NK-92 (cell line): ENCODE results near the gene MKLN1.
"Not testable (repeated sequence)": the region's sequence is repeated elsewhere in the genome, so short reads cannot be mapped to it uniquely, and the experiment has no call there.

Source experiments
- DNase-seq: peaks from one replicate; lab custom pipeline; 2025; ENCODE audit not compliant: unreplicated experiment; lab: John Stamatoyannopoulos, UW

Gene MKLN1

DNA sequence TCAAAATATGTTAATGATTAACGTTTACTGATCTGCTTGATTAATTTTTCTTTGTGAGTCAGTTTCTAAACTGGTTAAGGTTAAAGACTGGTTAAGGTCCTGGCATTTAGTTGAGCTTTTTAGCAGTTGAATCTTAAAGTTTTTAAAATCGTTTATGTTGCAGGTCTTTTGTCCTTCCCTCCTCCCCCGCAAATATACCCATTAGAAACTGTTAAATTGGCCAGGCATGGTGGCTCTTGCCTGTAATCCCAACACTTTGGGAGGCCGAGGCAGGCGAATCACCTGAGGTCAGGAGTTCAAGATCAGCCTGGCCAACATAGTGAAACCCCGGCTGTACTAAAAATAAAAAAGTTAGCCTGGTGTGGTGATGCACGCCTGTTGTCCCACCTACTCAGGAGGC is 127.9 kb downstream of the MKLN1 start:
- no peak for DNase-seq

DNA sequence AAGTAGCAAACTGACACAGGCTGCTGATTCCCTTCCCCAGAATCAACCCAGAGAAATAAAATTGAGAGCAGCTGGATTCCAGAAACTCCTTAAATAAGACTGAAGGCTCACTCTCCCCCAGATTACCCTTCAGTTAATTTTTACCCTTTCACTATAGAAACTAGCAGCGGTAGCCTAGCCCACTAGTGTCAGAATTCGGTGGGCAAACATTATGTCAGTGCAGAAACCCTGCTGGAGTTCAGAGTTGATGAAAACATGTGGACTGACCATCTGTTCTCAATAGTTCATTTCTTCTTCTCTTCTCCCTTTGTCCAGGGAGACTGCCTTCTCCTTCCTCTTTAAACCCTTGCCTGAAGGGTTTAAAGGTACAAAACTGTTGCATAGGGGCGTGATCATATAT is 128.7 kb downstream of the MKLN1 start:
- no peak for DNase-seq

DNA sequence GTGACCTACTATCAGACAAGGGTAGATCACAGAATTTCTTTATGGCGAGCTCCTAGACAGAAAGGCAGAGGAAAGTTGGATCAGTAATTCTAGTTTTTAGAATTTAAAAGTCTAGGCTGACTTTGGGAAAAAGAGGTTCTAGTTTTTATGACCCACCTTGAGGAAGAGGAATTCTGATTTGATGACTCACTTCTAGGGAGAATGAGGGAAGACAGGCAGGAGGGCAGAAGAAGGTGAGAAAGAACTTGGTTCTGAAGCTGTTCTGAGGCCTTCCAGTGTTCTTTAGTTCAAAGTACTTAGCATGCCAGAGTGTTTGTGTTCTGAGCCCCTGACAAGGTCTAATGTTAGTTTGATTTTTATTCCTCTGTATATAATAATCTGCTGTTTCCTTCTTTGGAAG is 131.6 kb downstream of the MKLN1 start:
- no peak for DNase-seq

DNA sequence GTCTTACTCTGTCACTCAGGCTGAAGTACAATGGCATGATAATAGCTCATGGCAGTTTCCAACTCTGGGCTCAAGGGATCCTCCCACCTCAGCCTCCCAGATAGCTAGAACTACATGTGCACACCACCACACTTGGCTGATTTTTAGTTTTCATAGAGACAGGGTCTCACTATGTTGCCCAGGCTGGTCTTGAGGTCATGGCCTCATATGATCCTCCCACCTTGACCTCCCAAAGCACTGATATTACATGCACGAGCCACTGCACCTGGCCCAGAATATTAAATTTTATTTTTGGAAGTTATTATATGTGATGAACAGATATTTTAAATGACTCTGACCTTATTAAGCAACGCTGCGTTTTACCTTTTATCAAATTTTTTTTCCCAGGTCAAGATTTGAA is 134.4 kb downstream of the MKLN1 start:
- no peak for DNase-seq

DNA sequence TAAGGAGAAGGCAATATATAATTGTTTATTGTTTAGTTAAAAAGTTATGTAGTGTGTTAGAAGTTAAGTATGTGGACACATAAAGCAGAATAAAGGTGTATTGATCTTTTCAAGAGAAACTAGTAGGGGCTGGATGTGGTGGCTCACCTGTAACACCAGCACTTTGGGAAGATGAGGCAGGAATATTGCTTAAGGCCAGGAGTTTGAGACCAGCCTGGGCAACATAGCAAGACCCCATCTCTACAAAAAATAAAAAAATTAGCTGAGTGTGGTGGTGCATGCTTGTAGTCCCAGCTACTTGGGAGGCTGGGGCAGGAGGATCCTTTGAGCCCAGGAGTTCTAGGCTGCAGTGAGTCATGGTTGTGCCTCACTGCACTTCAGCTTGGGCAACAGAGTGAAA is 135.0 kb downstream of the MKLN1 start:
- DNase-seq: not testable (repeated sequence)

DNA sequence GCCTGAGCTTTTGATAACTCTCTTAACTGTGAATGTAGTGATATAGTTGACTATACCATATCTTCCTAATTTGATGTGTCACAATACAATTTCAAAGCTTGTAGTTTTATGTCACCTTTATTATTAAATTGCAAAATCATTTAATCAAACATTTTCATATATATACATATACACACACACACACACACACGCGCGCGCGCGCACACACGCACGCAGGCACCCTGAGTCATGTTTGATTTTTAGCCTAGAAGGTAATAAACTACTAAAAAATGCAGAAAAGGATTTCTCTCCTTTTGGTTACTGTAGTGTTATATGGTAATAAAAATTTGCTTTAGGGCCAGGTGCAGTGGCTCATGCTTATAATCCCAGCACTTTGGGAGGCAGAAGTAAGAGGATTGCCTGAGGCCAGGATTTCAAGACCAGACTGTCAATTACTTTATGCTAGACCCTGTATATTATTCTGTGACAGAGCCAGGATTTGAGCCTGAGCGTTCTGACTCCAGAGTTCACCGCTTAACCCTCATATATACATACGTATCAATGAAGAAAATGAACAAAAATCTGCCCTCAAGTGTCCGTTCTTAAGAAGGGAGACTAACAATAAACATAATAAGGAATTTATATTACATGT is 139.2 kb downstream of the MKLN1 start:
- DNase-seq: no peak

DNA sequence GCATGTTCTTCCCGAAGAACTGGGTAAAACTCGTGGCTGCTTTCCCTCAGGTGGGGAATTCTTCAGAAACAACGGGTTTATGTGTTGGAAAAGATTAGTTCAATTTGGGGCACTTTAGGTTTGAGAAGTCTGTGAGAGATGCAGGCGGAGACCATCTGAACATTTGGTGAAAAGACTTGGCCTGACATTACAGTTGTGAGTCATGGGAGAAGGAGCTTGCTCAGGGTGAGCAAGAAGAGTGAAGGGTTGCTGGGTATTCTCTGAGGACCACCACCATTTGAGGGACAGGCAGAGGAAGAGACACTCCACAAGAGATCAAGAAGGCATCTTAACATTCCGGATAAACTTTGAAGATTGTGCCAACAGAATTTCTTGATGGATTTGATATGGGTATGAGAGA is 140.1 kb downstream of the MKLN1 start:
- no peak for DNase-seq

DNA sequence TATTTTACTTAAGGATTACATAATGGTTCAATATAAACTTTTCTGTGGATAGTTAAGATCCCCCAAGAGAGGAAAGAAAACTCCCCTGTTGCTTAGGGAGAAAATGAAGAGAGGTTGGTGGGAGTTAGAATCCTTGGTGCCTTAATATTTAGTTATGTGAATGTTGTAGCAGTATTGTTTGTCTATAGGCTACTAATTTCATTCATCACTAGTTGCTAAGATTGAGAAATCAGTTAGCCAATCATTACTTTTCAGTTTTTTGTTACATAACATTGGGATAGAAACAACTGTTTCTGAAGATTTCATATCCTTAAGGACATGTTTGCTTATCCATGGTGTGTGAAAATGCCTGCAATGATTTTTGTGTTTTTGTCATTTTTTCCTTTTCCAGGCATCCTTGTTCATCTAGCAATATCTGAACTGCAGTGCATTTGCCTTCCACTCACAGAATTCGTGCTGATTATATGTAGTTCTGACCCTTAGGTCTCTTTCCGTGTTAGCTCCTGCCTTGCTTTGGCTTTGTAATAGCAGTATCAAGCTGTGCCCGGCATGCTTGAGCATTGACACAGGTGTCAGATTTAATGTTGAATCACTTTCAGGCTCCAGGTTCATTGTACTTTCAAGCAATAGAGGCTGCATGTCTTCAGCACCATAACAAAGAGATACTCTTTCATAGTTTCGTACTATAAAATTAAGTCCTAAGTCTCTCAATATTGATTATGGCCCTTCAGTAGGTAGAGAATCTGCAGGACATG is 143.8 kb downstream of the MKLN1 start:
- DNase-seq: no peak

DNA sequence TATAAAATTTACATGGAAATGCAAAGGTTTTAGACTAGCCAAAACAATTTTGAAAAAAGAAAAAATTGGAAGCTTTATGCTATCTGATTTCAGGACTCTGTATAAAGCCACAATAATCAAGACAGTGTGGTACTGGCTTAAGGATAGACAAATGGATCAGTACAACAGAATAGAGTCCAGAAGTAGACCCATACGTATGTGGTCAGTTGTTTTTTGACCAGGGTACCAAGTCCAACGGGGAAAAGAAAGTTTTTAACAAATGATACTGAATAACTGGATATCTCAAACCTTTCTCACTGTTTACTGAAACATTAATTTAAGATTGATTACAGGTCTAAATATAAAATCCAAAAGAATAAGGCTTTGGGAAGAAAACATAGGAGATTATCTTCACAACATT is 149.1 kb downstream of the MKLN1 start:
- DNase-seq: no peak

DNA sequence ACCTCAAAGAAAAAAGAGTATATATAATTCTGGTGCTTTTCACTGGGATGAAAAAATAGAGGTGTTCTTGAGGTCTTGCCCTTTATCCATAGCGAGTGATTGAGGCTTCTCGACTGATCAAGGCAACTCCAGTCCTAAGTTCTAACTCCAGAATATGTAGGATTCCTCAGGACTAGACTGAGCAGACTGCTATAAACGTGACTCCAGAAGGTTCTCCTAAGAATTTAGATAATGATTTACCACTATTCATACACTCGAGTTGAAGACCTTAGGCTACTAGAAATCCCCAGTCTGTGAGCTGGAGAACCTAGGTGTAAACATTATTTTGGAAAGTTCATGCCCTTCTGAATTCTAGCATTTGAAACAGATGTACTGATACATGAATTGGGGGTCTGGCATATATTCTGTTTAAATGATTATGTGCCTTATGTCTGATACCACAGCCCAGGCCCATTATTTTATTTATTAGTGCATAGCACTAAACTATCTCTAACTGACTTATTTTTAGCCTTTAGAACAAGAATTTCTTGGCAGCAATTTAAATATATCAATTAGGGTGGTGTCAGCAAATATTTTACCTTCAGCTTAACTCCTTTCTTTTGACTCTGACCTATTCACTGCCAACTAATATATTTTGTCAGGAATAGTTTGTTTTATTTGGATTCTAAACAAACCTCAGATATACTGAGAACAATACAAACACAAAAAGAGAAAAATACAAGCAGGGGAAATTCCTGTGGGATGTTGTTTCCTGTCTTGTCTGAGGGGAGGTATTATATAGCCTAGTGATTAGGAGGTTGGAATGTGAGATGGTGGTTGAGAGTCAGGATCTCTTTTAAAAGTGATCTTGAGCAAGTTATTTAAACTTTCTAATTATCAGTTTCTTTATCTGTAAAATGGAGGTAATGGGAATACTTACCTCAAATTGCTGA is 153.0 kb downstream of the MKLN1 start:
- no peak for DNase-seq

DNA sequence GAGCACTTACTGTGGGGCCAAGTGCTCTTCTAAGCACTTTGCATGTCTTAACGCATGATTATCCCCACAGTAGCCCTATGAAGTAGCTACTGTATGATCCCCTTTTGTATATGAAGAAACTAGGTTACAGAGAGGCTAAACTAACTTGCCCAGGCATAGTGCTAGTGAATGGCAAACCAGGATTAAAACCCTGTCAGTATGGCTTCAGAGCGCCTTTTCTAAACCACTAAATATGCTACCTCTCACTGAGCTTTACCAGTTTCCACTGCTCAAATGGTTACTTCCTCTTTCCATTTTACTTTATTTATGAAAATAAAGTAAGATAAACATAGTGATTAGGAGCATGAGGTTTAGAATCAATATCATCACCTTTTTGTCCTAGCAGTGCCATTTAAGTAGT is 155.1 kb downstream of the MKLN1 start:
- no peak for DNase-seq

DNA sequence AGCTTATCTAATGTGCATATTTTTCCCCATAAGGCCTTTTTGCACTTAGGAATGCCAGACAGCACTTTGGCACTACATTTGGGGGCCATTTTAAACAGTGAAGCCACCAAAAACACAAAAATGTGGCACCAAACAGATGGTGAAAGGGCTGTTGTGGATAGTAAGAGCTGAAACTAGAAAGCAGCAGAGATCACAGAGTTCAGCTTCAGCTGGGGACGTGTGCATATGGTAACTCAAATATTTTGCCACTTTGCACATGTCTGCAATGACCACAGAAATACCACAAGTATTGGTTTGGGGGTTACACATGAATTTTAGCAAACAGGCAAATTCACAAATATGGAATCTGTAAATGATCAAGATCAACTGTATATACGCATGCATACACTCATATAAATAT is 155.9 kb downstream of the MKLN1 start:
- no peak for DNase-seq

DNA sequence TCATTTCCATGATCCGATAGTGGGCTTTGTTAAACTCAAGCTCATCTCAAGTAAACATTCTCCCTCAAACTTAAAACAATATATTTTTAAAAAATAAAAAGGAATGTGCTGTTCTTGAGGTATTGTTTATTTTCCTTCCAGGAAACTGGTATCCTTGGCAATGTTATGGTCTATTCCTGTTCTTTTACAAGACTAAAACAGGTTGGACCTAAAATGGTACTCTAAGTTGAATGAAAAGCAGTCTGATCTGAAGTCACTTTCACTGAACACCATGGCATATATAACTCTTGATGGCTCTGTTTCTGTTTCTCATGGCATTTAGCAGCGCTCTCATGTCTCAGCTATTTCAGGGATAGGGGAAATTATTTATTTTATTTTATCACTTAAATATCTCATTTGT is 158.7 kb downstream of the MKLN1 start:
- no peak for DNase-seq

DNA sequence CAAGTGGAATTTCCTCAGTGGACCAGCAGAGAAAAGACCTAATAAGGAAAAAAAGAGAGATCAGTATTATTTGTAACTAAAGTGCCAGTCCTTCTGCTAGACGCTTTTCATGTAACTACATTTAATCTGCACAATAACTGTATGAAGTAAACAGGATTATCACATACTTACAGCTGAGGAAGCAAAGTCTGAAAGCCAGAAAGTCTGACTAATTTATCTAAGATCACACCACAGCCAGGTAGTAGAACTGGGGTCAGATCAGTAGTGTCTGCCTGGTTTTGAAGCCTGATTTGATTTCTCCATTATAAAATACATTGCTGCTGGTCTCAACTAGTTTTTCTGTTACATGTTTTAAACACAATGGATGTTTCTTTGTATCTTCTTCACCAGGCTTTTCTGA is 159.5 kb downstream of the MKLN1 start:
- DNase-seq: no peak

DNA sequence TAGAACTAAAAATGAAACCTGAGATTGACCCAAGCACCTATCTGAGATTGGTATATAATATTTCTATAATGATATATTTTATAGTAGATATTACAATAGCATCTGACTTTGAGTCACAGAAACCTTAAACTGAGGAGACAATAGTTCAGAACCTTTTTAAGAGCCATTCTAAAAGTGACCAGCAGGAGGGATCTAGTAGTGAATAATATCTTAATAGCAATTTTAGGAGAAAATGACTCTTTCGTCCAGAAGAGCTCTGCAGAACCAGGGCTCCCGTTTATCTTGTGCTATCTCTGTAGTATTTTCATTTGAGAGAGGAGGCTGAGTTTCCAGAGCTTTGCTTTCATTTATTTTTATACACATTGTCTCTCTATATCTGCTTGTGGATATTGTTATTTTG is 160.7 kb downstream of the MKLN1 start:
- no peak for DNase-seq

DNA sequence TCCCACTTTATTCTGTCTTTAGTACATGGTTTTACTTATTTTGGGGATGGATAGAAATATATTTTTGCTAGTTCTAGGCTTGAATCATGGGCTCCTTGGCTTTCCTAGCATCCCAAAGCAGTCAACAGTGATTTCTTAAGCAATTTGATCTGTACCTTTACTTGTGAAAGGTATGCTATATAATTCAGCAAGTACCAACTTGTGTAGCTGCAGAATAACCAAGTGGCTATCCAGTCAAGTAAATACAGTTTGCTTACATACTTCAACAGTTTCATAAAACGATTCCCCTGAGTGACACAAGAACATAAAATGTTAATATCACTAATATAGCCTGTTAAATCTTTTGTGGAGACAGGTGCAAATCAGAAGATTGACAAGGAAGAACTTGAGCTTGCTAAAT is 161.5 kb downstream of the MKLN1 start:
- no peak for DNase-seq

DNA sequence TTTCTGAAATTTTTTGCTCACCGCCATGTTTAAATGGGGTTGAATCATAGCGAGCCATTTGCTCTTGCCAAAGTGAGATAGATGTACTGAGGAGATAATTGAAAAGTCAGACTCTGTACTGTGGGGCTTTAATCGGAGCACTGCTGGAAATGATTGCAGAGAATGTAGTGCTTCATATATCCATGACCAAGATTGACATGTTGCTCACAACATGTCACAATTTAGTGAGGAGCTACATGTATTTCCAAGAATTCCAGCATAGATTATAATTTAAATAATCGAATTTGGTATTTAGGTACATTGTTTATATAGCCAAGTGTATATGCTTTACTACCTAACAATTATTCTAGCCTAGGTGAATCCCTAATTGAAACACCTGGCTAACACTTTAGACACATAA is 162.2 kb downstream of the MKLN1 start:
- DNase-seq: no peak

DNA sequence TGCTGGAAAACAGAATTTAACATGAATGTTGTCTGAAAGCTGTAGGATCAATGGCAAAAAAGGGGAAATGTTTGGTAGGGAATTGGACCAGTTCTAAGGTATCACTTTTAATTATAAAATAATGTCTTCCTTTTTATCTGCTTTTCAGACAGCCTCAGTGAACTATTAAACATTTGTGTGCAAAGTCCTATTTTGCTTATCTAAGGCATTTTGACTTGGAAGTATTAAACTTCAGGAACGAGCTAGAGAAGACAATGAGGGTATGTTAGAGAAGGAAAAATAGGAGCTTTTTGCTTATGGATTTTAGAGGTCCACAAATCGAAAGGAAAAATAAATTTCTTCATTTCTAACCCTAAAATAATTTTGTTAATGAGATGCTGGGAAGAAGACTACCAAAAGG is 165.4 kb downstream of the MKLN1 start:
- DNase-seq: no peak

DNA sequence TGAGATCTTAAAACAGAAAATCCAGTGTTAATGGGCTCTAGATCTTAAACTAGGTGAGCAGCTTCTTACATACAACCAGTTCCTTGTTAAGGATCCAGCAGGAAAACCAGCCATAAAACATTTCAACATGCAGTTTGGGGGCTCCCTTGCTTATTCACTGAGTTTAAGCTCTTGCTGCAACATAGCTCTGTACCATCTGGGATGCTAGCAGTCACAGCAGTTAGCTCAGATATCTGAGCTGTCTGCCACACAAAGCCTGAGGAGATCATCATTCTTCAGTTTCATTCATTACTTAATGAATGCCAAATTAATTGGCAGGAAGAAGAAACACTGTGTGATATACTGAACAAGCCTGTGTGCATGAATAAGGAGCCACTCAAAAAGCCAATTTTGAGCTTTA is 165.9 kb downstream of the MKLN1 start:
- no peak for DNase-seq

DNA sequence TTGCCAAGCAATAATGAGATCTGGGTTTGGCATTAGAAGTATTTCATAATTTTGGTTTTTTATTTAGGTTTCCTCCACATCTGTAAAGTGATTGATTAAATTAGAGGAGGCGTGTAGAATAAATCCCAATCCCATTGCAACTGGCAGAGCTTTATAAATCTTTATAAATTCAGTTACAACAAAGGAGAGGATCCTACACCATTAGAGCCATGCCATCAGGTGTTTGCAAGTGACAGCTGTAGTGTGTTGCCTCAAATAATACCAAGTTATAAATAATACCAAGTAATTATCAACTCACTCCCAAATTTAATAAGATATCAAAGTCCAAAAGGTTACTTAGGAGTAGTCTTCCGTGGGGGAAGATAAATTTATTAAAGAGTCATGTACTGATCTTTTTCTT is 166.5 kb downstream of the MKLN1 start:
- no peak for DNase-seq

DNA sequence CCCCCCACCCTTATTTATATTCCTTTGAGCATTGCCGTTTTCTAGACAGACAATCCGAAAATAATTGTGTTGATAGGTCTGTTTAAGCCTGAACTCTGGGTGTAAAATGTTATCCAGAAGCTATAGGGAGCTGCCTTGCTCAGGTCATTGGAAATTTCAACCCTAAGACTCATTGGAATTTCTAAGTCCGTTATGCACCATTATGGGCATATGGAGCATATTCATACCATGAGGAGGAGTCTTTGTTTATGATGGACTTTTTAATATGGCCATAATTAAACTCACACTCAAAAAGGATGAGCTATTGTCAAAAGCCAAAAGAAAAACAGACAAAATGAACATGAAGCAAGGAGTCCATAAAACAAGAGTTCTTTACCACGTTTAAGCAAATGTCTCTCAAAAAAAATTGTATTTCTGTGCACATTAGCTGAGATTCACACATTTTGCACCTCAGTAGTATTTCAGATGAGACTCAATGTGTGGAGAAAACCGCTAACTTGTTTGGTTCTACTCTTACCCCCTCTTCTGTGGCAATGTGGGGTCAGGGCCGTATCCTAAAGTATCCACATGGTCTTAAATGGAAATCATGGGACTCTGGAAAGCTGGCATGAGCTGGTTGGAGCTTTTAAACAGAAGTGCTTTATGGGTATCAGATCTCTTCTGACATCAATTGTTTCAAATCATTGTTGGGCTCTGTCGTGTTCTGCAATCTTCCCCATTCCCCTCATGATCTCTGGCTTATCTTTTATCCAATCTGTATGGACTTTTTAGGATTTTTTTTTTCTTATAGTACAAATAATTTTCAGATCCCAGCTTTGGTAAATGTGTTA is 168.2 kb downstream of the MKLN1 start:
- no peak for DNase-seq
